ENCODE measurements around the gene PNKP. TPM values are rescaled to one million over a fixed set of nuclear protein-coding genes. Genes with fewer than 3 reads are reported as not detected.

Gene PNKP
- polyA plus RNA-seq, 1 donor from 2014 or later, result 43.1 TPM

DNA sequence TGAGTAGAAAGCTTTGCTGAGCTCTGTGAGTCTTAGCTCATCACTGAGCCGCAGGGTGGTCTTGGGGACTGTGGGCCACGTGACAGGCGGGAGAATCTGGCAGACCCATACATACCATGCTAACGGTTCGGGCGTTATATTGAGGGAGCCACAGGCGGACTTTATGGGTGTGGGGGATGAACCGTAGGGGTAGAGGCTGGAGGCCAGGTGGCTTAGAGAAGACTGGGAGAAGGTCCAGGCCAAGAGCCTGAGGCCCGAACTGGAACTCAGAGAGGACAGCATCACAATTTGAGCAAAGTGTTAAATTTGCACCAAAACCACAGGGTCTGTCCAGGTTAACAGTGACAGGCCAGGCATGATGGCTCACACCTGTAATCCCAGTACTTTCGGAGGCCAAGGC is 46.3 kb upstream of the PNKP start:
- H2AFZ ChIP-seq (ENCODE audit: low read depth, low read length), result no peak overlapping the region
- TF ChIP-seq EZH2 (IDR thresholded peaks at IDR 0.05; ENCODE audit: borderline replicate concordance, insufficient read depth, low read length, poor library complexity, severe bottlenecking) (no peak), MXI1 (conservative IDR thresholded peaks at IDR 0.05; ENCODE audit: poor library complexity, severe bottlenecking) (no peak), TAF1 (IDR thresholded peaks at IDR 0.05; ENCODE audit: low read depth) (no peak), SMC3 (conservative IDR thresholded peaks at IDR 0.05; ENCODE audit: poor library complexity) (no peak), EP300 (conservative IDR thresholded peaks at IDR 0.05; ENCODE audit: poor library complexity, severe bottlenecking) (no peak), POLR2AphosphoS5 (IDR thresholded peaks at IDR 0.05) (no peak), RAD21 (conservative IDR thresholded peaks at IDR 0.05) (no peak)
- TF ChIP-seq, protein P1, sequence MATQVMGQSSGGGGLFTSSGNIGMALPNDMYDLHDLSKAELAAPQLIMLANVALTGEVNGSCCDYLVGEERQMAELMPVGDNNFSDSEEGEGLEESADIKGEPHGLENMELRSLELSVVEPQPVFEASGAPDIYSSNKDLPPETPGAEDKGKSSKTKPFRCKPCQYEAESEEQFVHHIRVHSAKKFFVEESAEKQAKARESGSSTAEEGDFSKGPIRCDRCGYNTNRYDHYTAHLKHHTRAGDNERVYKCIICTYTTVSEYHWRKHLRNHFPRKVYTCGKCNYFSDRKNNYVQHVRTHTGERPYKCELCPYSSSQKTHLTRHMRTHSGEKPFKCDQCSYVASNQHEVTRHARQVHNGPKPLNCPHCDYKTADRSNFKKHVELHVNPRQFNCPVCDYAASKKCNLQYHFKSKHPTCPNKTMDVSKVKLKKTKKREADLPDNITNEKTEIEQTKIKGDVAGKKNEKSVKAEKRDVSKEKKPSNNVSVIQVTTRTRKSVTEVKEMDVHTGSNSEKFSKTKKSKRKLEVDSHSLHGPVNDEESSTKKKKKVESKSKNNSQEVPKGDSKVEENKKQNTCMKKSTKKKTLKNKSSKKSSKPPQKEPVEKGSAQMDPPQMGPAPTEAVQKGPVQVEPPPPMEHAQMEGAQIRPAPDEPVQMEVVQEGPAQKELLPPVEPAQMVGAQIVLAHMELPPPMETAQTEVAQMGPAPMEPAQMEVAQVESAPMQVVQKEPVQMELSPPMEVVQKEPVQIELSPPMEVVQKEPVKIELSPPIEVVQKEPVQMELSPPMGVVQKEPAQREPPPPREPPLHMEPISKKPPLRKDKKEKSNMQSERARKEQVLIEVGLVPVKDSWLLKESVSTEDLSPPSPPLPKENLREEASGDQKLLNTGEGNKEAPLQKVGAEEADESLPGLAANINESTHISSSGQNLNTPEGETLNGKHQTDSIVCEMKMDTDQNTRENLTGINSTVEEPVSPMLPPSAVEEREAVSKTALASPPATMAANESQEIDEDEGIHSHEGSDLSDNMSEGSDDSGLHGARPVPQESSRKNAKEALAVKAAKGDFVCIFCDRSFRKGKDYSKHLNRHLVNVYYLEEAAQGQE (IDR thresholded peaks at IDR 0.05; ENCODE audit: borderline replicate concordance), result no peak
- TF ChIP-seq, protein P2, sequence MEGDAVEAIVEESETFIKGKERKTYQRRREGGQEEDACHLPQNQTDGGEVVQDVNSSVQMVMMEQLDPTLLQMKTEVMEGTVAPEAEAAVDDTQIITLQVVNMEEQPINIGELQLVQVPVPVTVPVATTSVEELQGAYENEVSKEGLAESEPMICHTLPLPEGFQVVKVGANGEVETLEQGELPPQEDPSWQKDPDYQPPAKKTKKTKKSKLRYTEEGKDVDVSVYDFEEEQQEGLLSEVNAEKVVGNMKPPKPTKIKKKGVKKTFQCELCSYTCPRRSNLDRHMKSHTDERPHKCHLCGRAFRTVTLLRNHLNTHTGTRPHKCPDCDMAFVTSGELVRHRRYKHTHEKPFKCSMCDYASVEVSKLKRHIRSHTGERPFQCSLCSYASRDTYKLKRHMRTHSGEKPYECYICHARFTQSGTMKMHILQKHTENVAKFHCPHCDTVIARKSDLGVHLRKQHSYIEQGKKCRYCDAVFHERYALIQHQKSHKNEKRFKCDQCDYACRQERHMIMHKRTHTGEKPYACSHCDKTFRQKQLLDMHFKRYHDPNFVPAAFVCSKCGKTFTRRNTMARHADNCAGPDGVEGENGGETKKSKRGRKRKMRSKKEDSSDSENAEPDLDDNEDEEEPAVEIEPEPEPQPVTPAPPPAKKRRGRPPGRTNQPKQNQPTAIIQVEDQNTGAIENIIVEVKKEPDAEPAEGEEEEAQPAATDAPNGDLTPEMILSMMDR (IDR thresholded peaks at IDR 0.05; ENCODE audit: poor library complexity, severe bottlenecking), result no peak
- no peaks in the 10 kb centered on the region for H3F3A ChIP-seq (ENCODE audit: insufficient read depth, low read length, poor library complexity, severe bottlenecking)
- no peaks in the 10 kb centered on the region for H3K27me3 ChIP-seq (ENCODE audit: insufficient read depth, low read depth, low read length)
- H4K20me1 ChIP-seq (ENCODE audit: insufficient read depth), result no peaks in the 10 kb centered on the region
- H3K4me2 ChIP-seq (ENCODE audit: low read length), result no peak overlapping the region
- no peak overlapping the region for H3K4me3 ChIP-seq (ENCODE audit: low read length)
- no peak overlapping the region for H3K27ac ChIP-seq (ENCODE audit: low read length)
- H3K9me3 ChIP-seq (ENCODE audit: low read length), result no peaks in the 10 kb centered on the region
- no peaks in the 10 kb centered on the region for H3K79me2 ChIP-seq (replicated peaks; ENCODE audit: insufficient read depth, low read length)
- no peak overlapping the region for H3K9ac ChIP-seq (ENCODE audit: low read length)
- H3K9me2 ChIP-seq (ENCODE audit: insufficient read depth, low read length), result no peaks in the 10 kb centered on the region
- no peaks in the 10 kb centered on the region for H3K36me3 ChIP-seq (ENCODE audit: insufficient read depth, low read length)

DNA sequence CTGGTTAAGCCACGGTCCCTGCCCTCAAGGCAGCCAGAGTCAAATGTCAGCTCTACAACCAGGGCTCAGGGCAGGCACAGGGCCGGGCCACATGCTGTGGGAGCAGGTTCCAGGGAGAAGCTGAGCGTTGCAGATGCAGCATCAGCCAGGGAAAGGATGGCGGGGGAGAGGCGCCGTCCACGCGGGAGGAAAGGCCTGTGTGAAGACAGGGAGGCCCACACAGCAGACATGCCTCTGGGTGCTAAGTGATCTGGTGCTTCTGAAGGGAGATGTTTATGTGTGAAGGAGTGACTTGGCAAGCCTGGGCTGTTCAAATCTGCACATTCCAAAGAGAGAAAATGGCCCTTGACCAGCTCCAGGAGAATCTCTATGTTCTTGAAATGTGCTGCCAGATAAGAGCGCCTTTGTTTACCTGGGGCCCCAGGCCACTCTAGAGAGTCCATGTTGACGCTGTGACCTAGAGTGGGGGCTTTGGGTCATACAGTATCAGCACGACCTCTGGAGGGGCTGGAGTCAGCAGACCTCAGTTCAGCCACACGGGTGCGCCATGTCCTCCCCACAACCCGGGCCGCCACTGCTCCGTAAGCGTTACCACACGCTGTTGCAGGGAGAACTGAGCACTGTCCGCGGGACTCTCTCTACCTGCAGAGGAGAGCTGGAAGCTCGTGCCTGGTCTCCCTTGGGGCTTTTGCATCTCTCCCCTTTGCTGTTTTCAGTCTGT is 45.7 kb upstream of the PNKP start:
- H3K4me3 ChIP-seq (ENCODE audit: low read length), result no peak overlapping the region
- H2AFZ ChIP-seq (ENCODE audit: low read depth, low read length), result no peak overlapping the region
- no peaks in the 10 kb centered on the region for H3F3A ChIP-seq (ENCODE audit: insufficient read depth, low read length, poor library complexity, severe bottlenecking)
- TF ChIP-seq SMC3 (conservative IDR thresholded peaks at IDR 0.05; ENCODE audit: poor library complexity), result no peak
- TF ChIP-seq EP300 (conservative IDR thresholded peaks at IDR 0.05; ENCODE audit: poor library complexity, severe bottlenecking), result no peak
- TF ChIP-seq POLR2AphosphoS5 (IDR thresholded peaks at IDR 0.05), result no peak
- no peak for TF ChIP-seq EZH2 (IDR thresholded peaks at IDR 0.05; ENCODE audit: borderline replicate concordance, insufficient read depth, low read length, poor library complexity, severe bottlenecking)
- TF ChIP-seq TAF1 (IDR thresholded peaks at IDR 0.05; ENCODE audit: low read depth), result no peak
- TF ChIP-seq, protein P1 (IDR thresholded peaks at IDR 0.05; ENCODE audit: borderline replicate concordance), result no peak
- TF ChIP-seq RAD21 (conservative IDR thresholded peaks at IDR 0.05), result no peak
- TF ChIP-seq, protein P2 (IDR thresholded peaks at IDR 0.05; ENCODE audit: poor library complexity, severe bottlenecking), result no peak
- no peak for TF ChIP-seq MXI1 (conservative IDR thresholded peaks at IDR 0.05; ENCODE audit: poor library complexity, severe bottlenecking)
- H3K9me3 ChIP-seq (ENCODE audit: low read length), result no peaks in the 10 kb centered on the region
- H3K9me2 ChIP-seq (ENCODE audit: insufficient read depth, low read length), result no peaks in the 10 kb centered on the region
- H3K9ac ChIP-seq (ENCODE audit: low read length), result no peak overlapping the region
- H3K4me2 ChIP-seq (ENCODE audit: low read length), result no peak overlapping the region
- H3K27ac ChIP-seq (ENCODE audit: low read length), result no peak overlapping the region
- H3K79me2 ChIP-seq (replicated peaks; ENCODE audit: insufficient read depth, low read length), result no peaks in the 10 kb centered on the region
- H3K36me3 ChIP-seq (ENCODE audit: insufficient read depth, low read length), result no peaks in the 10 kb centered on the region
- no peaks in the 10 kb centered on the region for H3K27me3 ChIP-seq (ENCODE audit: insufficient read depth, low read depth, low read length)
- no peaks in the 10 kb centered on the region for H4K20me1 ChIP-seq (ENCODE audit: insufficient read depth)

Measured in neural cell (in vitro differentiated cells).